HG02623 (cell line): ENCODE measurements around the gene SPATC1L.
"Not testable (repeated sequence)": the region's sequence is repeated elsewhere in the genome, so short reads cannot be mapped to it uniquely, and the experiment has no call there.

Experiments
- ATAC-seq: cut with Tn5 transposase; IDR thresholded peaks from one replicate; pipeline ENCODE4 v1.9.1; 2021; ENCODE audit warnings: moderate library complexity; ENCODE audit not compliant: unreplicated experiment

SPATC1L gene

DNA sequence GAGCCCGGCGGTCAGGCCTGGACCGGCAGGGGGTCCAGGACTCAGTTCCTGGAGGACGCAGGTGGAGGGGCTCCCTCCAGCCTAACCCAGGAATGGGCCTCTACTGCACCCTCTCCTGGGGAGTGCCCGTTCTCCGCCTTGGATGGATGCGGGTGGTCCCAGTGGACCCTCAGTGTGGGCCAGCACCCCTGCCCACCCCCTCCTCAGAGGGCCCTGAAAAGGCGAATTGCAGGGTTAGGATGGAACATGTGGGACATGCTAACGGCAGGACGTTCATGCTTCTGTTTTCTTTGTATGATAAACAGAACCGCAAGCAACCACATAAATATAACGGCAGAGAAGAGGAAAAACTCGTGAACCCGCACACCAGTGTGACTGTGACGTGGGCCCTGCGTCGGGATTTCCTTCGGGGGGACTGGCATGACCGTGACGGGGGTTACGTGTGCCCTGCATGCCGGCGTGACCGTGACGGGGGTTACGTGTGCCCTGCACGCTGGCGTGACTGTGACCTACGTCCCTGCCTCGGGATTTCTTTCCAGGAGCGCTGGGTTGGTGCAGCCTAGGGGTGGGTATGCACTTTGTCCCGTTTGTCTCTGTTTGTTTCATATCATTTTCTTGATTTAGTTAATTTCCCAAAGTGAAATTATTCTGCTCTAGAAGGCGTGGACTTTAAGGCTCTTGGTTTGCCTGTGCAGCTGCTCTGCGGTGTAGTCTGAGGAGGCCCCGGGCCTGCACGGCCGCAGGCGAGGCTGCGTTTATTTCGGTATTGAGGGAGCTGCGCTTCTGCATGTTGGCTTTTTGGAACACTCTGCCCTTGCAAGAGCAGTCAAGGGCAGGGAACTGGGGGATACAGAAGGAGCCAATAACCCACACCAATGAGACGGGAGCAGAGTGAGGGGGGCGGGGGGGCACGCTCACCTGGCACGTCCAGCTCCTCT is 32.0 kb downstream of the SPATC1L start:
- no peak for ATAC-seq

DNA sequence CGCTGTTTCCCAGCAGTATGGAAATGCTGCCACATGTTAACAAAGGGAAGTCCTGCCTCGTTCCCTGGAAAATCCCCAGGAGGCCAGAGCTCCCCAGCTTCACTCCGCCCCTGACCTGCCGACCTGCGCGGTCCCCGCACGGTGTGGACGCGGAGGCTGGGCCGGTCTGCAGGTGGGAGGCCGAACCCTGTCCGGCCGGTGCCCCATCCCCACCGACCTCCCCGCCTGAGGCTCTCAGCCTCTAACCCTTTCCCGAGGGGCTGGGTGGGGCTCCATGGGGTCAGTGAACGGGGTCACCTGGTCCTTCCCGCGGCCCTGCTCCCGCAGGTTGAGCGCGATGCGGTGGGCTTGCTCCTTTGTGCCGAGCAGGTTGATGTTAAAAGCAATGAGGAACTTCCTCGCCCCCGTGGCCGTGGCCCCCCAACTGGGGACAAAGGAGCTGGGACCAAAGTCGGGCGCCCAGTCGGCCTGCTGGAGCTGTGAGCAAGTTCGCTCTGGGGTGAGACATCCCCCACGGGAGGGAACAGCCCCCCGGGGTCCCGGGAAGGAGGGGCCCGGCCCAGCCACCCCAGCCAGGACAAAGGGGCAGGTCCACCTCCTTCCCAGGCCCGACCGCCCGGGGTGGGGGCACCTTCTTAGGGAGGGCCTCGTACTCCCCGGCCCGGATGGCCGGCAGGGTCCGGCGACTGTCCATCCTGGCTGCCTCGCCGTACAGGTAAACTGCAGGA is 32.8 kb downstream of the SPATC1L start:
- ATAC-seq = no peak

DNA sequence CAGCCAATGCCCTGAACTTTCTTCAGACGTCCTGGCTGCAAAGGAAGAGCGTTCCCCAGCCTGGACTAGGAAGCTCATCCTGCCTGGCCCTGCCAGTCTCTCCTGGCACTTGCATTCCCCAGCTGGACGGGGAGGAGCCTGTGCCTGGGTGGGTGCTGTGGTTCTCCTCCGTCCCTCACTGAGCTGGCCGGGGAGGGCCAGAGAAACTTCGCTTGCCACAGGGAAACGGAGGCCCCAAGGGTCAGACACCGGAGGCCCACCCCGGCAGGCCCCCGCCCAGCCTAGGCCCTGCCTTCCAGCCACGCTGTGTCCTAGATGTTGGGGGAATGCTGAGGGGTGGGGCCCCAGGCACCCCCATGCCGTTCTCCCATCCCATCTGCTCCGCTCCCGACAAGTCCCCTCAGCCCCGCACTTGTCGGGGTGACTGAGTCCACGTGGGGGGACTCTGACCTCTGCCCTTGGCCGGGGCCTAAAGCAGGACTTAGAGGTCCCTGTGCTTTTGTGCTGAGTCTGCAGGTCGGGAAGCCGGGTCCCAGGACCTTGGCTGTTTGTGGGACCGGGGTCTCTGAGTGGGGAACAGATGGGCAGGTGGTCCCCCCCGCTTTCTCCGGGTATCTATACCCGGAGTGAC is 33.7 kb downstream of the SPATC1L start:
- ATAC-seq = no peak

DNA sequence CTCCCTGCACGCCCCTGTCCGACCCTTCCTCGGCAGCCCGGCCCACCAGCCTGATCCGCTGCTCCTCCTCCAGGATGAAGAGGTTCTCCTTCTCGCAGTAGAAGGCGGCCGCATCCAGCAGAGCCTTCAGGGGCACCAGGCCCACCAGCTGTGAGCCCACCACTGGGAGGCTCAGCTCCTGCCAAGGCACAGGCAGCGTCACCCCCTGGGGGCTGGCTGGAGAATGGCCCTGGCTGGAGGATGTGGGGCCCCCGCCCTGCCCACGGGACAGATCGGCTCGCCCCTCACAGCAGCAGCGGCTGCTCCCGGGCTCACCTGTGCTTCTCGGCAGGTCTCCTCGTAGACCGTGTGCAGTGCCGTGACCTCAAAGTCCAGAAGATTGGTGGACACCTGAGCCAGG is 34.2 kb downstream of the SPATC1L start:
- ATAC-seq = no peak

DNA sequence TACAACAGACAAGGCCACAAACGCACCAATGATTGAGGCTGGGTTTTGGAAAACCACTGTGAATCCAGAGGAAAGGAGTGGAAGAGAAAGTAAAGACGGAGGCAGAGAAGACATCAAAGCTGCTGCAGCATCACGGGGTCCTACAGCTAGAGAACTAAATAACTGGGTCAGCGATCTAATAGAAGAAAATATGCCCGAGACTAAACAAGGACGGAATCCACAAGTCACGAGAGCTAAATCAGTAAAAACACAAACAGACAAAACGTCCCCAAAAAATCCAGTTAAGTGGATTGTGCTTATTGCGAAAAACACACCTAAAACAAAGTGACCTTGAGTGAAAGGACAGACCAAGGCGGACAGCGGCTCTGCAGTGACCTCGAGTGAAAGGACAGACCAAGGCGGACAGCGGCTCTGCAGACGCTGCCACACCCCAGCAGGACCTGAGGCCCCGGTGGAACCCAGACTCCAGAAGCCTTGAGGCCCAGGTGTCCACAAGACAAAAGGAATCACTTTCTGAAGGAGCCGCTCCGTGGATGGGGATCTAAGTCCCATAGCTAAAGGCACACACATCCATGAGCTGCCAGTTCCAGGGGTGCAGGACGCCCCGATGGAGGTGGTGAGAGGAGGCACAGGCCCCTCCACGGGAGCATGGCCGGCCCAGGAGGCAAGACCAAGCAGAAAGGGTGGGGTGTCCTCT is 34.9 kb downstream of the SPATC1L start:
- ATAC-seq = no peak

DNA sequence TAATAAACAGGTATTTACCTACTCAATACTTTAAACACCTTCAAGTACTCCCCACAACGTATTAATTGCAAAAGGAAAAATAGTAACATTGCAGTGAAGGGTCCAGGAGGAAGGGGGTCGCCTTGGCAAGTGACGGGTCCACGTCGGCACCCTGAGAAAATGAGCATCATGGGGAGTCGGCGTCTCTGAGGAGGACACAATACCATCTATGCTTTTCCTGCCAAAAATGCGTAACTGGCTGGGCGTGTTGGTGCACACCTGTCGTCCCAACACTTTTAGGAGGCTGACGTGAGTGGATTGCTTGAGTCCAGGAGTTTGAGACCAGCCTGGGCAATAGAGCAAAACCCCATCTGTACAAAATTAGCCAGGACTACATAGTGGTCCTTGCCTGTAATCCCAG is 36.2 kb downstream of the SPATC1L start:
- ATAC-seq = no peak

DNA sequence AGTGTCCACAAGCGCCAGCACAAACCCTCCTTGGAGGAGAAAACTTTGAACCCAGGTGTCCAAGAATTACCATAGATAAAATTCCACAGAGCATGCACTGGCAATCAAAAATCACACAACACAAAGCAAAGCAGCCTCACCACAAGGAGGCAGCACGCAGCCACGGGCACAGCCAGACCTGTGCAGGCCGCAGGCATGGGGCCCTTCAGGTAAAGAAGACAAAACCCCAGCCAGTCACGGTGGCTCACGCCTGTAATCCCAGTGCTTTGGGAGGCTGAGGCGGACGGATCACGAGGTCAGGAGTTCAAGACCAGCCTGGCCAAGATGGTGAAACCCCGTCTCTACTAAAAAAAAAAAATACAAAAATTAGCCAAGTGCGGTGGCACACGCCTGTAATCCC is 36.8 kb downstream of the SPATC1L start:
- ATAC-seq = not testable (repeated sequence)

DNA sequence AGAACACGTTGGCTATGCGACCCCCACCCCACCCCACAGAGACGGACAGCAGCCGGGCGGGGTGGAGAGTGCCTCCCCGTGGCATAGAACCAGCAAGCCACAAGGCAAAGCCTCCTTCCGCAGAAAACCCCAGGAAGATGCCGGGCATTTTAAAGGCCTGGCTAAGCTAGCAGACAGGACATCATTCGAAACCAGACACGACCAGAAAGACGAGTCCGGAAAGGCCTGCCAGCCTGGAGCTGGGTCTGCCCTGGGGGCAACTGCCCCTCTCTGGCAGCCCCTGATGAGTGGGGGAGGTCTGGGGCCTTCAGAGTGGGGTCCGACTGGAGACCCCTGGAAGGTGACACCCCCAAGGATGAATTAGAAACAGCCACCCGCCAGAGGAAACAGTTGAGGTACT is 37.4 kb downstream of the SPATC1L start:
- no peak for ATAC-seq

DNA sequence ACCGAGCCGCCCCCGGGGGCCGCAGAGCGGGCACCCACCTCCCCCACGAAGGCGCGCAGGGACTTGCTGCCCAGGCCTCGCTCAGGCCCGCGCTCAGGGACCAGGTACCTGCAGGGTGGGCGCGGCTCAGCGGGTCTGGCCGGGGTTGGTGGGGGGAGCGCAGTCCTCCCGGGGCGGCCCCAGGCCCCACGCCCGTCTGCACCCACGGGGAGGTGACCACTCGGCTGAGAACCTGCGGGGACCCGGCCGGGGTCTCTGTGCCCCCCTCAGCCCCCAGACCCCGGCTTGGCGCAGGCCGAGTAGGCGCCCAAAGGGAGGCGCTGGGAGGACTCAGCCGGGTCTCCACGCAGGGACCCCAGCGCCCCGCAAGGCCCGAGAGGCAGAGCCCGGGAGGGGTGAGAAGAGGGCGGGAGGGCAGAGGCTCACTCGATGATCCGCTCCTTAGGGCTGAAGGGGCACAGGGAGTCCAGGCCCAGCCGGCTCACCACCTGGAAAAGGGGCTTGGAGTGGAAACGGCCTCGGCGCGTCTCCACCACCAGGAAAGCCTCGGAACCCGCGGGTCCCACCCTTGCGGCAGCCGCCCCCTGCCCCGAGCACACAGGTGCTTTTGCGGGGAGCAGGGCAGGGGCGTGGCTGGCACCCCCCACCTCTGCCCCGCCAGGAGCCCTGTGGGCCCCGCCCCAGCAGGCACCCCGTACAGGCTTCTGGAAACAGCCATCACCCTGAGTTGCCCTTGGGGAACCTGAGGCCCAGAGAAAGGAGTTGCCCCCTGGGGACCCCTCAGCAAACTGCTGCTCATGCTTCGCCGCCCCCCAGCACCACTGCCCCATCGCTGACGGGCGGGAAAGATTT is 38.2 kb downstream of the SPATC1L start:
- ATAC-seq = no peak

DNA sequence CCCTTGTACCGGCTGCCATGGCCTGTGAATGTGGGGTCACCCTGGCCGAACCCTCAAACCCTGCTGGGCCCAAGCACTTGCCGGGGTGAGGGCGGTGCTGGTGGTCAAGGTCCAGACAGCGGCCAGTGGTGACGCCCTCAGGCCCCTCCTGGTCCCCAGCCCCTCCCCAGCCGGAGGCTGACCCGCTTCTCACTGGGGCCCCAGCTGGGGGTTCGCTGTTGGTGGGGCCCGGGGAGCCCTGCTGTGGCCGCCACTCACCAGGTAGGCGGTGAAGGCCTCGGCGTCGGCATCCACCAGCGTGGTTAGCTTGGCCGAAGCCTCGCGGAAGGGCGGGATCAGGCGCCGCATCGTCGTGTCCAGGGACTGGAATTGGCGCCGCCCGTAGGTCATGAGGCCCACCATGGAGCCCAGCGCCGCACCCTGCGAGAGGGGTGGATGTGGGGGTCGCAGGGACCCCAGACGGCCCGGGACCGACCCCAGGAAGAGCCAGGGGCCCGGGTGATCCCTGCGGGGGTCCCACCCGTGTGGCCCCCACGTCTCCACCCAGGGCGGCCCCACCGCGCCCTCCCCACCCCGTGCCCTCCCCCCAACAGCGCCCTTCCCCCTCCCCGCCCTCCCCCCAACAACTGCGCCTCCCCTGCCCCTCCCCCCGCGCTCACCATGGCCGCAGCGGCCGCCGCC is 39.0 kb downstream of the SPATC1L start:
- ATAC-seq = no peak

DNA sequence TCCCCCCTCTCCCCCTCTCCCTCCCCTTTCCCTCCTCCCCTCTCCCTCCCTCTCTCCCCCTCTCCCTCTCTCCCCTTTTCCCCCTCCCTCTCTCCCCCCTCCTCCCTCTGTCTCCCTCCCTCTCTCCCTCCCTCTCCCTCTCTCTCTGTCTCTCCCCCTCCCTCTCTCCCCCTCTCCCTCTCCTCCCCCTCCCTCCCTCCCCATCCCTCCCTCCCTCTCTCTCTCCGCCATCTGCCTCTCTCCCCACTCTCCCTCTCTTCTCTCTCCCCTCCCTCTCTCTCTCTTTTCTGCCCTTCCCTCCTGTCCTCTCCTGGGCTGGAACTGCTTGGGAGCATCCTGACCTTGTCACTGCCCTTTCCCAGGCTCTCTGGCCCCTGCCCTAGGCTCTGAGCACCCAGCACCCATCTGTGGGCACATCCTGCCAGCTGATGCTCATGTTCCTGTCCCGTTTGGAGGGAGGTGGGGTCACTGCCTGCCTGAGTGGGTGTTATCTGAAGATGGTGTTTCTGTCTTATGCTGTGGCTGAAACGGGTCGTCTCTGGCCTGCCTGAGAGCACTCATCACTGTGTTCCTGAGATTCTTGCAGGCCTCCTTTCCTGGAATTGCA is 39.7 kb downstream of the SPATC1L start:
- ATAC-seq = no peak

DNA sequence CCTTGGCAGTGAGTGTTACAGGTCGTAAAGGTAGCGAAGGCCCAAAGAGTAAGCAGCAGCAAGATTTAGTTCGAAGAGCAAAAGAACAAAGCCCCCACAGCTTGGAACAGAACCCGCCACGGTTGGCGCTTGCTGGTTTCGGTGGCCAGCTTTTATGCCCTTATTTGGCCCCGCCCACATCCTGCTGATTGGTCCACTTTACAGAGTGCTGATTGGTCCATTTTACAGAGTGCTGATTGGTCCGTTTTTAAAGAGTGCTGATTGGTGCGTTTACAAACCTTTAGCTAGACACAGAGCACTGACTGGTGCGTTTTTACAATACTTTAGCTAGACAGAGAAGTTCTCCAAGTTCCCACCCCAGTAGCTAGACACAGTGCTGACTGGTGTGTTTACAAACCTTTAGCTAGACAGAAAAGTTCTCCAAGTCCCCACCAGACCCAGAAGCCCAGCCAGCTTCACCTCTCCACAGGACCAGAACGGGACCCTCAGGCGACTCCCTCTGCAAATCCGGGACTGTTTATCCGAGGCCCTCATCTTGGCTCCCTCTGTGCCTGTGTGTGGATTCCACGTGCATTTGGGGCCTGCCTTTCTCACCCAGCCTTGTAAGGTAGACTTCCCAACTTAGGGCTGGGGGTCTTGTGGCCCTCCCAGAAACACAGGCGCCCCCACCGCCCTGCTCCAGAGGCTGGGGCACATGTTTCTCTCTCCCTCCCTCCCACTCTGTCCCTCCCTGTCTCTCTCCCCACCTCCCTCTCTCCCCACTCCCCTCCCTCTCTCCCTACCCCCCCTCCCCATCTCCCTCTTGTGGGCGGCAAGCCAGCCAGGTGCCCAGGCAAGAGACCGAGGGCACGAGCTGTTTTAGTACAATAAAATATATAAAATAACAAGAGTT is 41.4 kb downstream of the SPATC1L start:
- ATAC-seq = no peak

DNA sequence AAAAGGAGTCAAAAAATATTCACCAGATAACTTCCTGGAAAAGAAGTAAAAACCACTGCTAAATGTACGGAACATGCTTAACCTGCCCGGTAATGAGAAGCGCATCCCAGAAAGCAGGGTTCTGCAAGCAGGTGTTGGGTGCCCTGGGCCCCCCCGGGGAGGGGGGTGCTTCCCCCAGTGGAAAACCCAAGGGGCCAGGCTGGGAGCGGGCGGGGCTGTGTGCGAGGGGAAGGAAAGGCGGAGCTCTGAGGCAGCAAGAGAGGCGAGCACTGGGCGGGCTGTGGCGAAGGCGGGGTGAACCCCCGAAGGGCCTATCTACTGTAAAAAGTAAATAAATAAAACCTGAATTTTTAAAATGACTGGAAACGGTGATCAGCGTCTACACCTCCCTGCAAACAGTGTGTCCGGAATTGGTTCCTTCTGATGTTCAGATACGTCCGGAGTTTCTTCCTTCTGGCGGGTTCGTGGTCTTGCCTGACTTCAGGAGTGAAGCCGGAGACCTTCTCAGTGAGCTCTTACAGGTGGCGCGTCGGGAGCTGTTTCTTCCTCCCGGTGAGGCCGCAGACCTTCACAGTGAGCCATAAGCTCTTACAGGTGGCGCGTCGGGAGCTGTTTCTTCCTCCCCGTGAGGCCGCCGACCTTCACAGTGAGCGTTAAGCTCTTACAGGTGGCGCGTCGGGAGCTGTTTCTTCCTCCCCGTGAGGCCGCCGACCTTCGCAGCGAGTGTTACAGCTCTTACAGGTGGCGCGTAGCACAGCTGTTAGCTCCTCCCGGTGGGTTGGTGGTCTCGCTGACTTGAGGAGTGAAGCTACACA is 42.3 kb downstream of the SPATC1L start:
- no peak for ATAC-seq

DNA sequence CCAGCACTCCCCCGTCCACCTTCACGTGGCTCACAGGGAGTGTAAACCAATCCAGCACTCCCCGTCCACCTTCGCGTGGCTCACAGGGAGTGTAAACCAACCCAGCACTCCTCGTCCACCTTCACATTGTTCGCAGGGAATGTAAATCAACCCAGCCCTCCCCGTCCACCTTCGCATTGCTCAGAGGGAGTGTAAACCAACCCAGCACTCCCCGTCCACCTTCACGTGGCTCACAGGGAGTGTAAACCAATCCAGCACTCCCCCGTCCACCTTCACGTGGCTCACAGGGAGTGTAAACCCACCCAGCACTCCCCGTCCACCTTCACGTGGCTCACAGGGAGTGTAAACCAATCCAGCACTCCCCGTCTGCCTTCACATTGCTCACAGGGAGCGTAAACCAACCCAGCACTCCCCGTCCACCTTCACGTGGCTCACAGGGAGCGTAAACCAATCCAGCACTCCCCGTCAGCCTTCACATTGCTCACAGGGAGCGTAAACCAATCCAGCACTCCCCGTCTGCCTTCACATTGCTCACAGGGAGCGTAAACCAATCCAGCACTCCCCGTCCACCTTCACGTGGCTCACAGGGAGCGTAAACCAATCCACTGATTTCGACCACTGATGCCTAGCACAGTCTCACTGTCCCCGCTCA is 43.8 kb downstream of the SPATC1L start:
- not testable (repeated sequence) for ATAC-seq

DNA sequence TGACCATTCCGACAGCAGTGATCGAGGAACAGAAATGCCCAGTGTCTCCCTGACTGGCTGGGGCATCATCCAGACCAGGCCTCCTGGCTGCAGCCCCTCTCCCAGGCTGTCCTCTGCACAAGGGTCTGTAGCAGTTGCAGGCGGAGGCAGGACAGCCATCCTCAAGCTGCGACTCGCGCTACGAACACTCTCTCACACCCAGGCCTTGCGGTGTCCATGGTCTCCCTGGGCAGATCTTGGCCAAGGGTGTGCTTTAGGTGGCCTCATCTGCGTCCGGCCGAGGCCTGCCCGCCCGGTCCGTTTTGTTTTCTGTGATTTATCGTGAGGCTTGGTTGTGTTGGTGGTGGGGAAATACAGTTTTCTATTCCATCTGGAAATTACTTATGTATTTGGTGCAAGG is 44.6 kb downstream of the SPATC1L start:
- ATAC-seq = no peak

DNA sequence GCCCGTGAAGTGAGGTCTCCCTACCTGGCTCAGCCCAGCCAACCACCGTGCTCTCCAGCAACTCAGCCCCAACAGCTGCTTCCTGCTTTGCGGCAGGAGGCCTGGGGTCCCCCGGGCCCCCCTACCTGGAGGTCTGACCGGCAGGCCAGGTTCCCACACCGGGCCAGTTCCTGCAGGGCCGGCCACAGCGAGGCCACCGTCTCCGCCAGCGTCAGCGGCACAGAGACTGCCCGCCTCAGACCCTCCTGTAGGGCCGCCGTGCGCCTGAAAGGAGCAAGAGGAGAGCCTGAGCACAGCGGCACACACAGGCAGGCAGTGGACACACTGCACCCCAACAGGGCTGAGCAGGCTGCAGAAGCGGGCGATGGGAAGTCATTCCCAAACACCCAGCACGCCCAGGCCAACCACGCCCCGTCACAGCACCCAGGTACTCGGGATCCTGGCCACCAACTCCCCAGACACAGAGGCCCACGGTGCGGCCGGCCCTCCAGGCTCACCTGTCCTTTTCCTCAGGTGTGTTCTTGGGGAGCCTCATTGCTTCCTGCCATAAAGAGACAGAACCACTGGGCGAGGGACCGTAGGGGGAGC is 45.8 kb downstream of the SPATC1L start:
- no peak for ATAC-seq

DNA sequence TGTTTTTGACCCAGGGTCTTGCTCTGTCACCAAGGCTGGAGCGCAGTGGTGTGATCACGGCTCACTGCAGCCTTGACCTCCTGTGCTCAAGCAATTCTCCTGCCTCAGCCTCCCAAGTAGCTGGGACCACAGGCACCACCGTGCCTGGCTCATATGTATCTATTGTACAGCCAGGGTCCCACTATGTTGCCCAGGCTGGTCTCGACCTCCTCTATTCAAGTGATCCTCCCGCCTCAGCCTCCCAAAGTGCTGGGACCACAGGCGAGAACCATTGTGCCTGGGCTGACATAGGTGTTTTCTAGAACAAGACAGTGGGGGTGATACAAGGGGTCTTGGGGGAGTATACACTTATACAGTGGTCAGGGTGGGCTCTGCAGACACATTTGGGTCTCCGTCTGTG is 46.4 kb downstream of the SPATC1L start:
- ATAC-seq = no peak
